Stimulated activated CD4-positive, alpha-beta T cell treated with anti-CD3 and anti-CD28 coated beads, Interleukin-1b, Interleukin-23, amount 100 ng/mL, for 24 hours (primary cell): Measurements from ENCODE around the gene ARL2BP.

Experiments used
- DNase-seq, 4 experiments: peaks; one replicate each; pipeline ENCODE4 v3.0.0-alpha.2; 2020; ENCODE audit warnings: low read depth in 4 of 4, low spot score in 1 of 4

ARL2BP gene

DNA sequence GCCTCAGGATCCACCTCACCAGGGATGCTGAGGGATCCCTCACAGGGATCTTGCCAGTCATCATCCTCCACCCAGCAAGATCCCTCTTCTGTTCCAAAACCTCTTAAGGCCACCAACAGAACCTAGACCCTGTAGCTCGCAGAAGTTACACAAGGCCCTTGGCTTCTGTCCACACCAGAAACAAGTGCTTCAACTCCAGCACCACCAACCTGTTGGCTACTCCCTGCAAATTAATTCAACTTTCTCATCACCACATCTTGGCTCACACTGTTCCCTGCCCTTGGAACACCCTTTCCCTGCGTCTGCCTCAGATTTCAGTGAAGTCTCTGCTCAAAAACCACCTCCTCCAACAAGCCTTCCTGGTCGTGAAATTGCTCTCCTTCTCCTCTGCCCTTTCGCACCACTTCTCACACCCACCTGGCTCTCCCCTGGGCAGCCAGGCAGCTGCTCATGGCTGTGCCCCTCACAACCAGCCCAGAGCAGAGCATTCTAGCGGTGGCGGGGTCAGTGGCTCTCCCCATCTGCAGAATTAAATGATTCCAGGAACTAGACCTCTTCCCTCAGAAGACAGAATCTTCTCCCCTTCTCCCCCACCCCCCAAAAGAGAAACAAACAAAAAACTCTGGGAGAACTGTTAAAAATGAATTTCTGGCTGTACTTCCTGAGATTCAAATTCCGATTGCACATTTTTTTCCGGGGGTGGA lies 37.6 kb downstream of the ARL2BP start:
- no peak for DNase-seq

DNA sequence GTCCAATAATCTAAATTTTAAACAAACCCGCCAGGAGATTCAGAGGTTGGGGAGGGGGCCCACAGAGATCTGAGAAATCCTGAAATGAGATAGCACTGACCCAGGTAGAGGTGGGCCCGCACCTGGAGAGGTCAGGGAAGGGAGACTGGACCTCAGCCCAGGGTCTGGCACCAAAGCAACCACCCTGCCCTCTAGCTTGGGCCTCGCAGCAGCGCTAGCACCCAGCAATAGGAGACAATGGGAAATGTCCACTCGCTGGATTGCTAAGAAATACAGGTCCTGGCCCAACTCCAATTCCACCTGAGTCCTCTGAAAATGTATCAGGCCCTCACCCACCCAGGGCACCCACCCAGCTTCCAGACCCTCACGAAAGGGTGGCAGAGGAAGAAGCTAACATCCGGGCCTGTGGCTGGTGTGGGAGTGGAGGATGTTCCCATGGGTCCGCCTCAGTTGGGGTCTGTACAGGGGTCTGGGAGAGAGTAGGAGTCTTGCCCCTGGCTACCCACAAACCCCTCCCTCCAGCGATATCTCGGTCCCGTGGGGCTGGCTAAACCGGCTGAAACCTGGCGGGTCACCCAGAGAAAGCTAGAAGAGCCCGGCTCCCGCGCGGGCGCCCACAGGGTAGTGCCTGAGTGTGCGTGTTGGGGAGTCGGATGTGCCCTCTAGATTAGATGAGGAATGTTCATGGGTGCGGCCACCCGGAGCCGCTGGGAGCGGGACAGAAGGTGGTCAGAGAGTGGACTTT lies 38.3 kb downstream of the ARL2BP start:
- no peak for DNase-seq

DNA sequence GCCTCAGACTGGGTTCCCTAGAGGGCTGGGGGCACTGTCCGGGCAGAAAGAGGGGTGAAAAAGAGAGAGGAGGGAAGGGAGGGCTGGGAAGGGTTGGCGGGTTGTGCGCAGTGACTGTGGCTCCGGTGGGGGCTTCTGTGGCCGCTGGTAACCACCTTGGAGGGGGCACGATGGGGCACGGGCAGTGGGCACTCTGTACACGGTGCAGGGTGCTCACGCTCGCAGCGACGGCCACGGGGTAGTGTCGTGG lies 38.8 kb downstream of the ARL2BP start:
- DNase-seq: no peak

DNA sequence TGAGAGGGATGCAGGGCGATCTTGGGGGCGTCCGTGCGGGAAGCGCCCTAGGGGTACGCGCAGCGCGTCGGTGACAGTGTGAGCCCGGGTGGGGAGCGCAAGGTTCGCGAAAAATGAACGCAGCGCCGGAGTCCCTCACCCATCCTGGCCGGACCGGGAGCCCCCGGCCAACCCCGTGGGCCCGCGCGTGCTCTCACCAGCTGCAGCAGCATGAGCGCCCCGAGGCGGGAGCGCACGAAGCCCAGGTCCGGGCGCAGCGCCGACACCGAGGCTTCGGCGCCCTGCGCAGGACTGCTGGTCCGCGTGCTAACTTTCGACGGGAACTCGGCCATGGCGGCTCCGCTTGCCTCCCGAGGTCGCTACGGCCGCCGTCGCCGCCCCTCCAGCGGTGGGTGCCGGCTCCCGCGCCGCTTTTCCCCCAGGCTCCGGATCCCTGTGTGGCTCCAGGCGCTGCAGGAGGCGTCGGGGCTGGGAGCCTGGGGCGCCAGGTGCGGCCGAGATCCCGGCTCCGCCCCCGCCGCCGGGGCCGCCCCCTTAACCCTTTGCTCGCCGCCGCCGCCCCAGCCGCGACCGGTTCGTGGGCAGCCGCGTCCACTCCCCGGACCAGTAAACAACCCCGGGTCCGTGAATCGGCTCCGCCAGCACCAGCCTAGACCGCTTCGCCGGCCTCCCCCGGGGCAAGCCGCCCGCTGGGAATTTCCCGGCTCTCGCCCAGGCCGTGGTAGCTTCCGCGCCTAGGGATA lies 39.3 kb downstream of the ARL2BP start, which contains the start of gene PLLP:
Gene PLLP, minus strand, starts transcription at position 464 of the 743 bp plus-strand sequence. Its CDS starts 132 bp downstream, at position 332.
- peak in 1 of 4 experiments; percentile 28 for DNase-seq

DNA sequence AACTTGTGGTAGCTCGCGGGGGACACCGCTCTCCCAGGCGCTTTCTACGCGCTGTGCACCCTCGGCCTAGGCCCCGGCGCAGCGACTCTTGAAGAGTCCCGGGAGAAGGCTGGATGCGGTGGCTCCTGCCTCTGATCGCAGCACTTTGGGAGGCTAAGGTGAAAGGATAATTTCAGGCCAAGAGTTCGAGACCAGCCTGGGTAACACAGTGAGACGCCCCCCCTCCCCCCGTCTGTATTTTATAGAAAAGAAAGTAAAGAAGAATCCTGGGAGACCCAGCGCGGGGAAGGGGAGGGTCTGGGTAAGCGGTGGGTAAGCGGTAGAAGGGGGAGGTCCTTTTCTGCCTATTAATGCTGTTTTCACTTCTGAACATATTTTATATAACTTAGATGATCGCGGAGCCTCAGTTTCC lies 39.9 kb downstream of the ARL2BP start:
- DNase-seq: no peak

DNA sequence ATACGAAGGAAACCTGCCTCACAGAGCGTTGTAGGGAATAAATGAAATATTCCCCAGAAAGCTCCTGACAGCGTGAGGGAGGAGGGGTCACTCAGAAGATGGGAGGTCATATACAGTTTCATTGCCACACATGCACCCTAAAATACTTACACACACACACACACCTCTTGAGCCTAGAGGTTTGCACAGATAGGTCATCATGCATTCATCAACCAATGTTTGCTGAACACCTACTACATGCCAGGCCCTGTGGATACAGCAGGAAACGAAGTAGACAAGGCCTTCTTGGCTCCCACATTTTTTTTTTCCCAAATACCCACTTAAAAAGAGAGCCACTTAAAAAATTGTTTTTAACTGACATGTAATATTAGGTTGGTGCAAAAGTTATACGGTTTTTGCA lies 40.3 kb downstream of the ARL2BP start:
- DNase-seq: no peak

DNA sequence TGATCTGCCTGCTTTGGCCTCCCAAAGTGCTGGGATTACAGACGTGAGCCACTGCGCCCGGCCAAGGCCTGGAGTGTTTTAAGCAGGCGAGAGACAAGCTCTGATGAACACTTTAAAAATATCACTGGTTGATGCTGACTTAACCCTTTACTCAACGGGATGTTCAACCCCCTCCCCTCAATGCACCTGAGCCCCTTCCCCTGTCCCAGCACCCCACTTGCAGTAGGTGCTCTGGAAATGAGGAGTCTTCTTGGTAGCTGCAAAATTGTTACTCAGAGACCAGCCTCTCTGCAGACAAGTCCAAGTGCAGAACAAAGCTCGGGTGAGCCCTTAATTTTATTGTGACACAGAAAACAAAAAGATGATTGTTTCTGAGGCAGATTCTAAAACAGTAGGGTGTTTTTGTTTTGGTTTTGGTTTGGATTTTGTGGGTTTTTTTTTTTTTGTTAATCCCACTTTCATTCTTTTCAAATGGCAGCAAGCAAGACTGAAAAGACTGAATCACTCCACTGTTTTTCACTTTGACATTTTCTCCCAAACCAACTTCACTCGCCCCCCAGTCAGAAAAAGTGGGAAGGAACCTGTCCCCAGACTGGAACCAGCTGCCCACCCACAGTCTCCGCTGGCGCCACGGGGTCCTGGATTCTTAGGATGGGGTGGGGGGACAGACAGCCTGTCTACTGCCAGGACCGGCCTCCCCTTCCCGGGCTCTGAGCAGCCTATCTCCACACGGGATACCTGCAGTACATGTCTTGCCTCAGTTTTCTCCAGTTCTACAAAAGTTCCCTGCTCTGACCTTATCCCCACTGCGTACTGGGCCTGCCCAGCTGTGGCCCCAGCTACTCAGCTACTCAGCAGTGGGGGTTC lies 44.6 kb downstream of the ARL2BP start:
- no peak for DNase-seq

DNA sequence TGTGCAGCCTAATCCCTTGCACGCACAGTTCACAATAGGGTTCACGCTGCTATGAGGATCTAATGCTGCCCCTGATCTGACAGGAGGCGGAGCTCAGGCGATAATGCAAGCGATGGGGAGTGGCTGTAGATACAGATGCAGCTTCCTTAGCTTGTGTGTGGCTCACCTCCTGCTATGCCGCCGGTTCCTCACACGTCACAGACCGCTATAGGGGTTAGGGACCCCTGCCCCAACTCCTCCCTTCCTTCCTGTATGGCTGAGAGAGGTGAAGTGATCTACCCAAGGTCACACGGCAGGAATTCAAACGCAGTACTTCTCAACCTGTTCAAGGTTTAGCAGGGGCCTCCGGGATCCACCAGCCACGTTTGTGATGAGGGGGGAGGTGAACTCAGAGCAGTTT lies 52.8 kb downstream of the ARL2BP start:
- DNase-seq: no peak

DNA sequence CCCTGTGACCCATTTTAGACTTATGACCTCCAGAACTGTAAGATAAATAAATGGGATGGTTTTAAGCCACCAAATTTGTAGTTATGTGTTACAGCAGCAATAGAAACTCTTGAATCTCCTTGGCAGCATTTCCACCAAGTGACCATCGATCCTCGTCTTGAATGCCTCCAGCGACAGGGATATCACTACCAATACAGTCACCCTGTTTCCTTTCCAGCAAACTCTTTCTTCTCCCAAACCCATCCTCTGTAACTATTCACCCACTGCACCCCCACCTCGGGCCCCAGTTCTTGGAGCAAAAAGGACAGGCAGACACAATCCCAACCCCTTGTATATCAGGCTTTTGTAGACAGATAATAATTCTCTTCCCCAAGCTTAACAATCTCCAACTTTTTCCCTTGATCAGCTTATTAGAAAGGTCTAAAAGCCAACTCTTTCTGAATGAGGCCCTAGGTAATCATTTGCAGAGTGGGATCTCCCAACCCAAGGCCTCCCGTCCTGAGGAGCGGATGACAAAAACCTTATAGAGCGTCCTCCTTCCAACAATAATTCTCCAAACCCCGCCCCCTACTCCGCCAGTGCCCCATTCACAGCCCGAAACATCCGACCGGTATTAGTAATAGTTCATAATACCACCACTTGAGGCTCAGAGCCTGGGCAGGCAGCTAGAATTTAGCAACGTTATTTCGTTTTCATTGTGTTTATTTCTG lies 54.1 kb downstream of the ARL2BP start:
- DNase-seq: peak in 1 of 4 experiments; percentile 9

DNA sequence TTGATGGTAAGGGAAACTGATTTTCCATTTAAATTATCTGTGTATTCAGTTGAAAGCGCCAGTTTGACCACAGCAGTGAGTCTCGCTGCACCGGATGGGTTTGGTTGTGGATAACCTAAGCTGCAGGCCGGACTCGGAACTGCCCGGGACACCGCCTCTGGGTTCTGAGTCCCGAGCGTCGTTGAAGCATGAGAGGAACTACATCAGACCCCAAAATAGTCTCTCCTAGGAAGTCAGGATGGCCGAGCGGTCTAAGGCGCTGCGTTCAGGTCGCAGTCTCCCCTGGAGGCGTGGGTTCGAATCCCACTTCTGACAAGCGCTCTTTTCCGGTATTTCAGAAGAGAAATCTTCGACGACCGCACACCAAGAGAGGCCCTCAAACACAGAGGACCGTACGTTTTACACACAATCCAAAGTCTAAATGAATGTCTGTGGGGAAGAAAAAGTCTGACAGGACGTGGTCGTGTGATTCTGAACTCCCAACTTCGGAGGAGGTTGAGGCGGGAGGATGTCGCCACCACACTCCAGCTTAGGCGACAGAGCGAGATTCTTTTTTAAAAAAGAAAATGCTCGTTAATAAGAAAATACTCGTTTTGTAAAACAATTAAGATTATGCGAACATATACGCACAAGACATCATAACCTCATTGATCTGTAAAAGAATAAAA lies 54.8 kb downstream of the ARL2BP start:
- peak; percentile 55 to 80 (median 74) for DNase-seq

DNA sequence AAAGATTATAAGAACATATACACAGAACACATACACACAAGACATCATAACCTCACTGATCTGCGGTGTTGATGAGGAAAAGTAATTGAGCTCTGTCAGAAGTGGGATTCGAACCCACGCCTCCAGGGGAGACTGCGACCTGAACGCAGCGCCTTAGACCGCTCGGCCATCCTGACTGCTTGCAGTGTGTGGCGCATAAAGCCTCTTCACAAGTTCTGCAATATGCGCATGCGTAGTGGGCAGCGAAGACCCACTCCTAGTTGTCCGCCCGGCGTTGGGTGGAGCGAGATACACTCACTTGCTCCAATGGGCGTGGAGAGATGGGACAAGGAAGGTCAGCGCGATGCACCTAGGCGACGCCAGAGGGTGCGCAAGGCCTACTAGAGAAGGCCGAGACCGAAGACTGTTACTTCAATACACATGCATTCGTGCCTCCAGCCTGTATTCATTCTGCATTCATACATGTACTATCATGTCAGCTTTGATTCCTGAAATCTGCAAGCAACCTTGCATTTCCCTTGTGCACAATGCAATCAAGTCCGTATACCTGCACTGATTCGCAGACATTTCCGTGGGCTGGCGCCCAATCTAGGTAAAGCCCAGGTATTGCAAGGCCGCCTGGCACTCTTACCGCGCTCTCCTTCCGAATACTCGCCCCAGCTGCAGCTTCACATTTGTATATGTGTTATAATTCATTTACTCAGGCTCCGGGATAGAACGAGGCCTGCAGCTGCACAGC lies 55.5 kb downstream of the ARL2BP start:
- DNase-seq: peak; percentile 94 to 96 (median 95)

DNA sequence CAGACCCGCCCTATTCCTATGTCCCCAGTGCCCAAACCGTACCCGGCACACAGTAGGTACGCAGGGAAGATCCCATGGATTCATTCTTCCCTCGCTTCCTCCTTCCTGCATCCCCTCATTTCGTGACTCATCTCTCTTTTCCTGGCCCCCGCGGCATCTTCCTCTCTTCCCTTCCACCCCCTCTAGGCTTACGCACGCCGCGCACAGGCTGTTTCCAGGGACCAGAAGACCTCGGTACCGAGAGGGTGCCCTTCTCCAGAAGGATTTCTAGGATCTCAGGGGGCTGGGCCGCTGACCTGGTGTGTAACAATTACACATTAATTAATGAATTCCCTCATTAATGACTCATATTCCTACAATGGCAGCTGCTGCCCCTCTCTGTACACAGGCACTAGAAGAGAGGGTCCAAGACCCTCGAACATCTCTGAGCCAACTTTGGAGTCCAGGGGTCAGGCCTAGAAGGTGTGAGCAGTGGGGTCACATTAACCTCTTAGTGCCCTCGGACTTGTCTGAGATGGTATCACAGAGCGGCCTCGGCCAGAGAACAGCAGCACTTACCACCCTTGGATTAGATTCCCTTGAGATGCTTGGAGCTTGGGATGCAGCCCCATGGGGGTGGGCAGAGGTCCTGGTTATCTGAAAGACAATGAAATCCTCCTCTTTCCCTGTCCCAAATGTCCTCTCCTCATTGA lies 56.2 kb downstream of the ARL2BP start:
- DNase-seq: no peak
